HepG2 (cell line): ENCODE measurements around the gene GPR42. TPM values are rescaled to one million over a fixed set of nuclear protein-coding genes. Genes with fewer than 3 reads are reported as not detected.

Experiments
- ATAC-seq: fragments of 200-7000 bp; cut with Tn5 transposase; 3 replicates; pipeline ENCODE4 v1.9.1; 2020; ENCODE audit warnings: mild to moderate bottlenecking, moderate library complexity
- BruUV-seq: library from RNA; stranded (reverse); fragments of 400-500 nt; replicated peaks from 2 replicates; lab custom pipeline; 2021; lab: Mats Ljungman, UMichigan
- CTCF ChIA-PET: fragments of 300-600 bp; formaldehyde crosslinking; extraction: SDS; loops from one replicate; lab custom pipeline; 2021; ENCODE audit warnings: low total read pairs, inconsistent platforms, low intra/inter-chr PET ratio; lab: Yijun Ruan, JAX
- POLR2A ChIA-PET: fragments of 350-600 bp; sonication (Branson Sonifier 250); formaldehyde crosslinking; loops from one replicate; lab custom pipeline; 2020; ENCODE audit warnings: antibody characterized with exemption, inconsistent platforms; lab: Yijun Ruan, JAX
- DNase-seq: peaks from one replicate; pipeline ENCODE4 v3.0.0-alpha.2; 2015; ENCODE audit warnings: low spot score
- FAIRE-seq: peaks from 3 replicates; lab custom pipeline; 2011; peaks lifted over from hg19 to GRCh38; lab: Jason Lieb, UNC
- H2AFZ ChIP-seq: one replicate; pipeline ENCODE4 v1.6.1; 2011; ENCODE audit warnings: low read length, inconsistent platforms
- H3K27ac ChIP-seq: fragments of 300-600 bp; 3 replicates; pipeline ENCODE4 v1.8.0; 2011; ENCODE audit warnings: mixed run types, mild to moderate bottlenecking, mixed read lengths, low read length, inconsistent platforms; ENCODE audit not compliant: insufficient read depth; ENCODE audit errors: extremely low read length
- H3K27me3 ChIP-seq, 2 experiments: fragments of 200-600 bp in 1 of 2; 2 replicates in 1 of 2; 3 replicates in 1 of 2; pipeline versions ENCODE4 v1.6.0 to v1.8.0; 2011; ENCODE audit warnings: low read length in 2 of 2, mild to moderate bottlenecking in 2 of 2, moderate library complexity in 2 of 2, inconsistent platforms in 1 of 2; ENCODE audit not compliant: insufficient read depth in 2 of 2, control insufficient read depth in 1 of 2
- H3K36me3 ChIP-seq, 2 experiments: fragments of 200-600 bp in 1 of 2; replicated peaks in 1 of 2; 2 replicates in 1 of 2; 3 replicates in 1 of 2; pipeline versions ENCODE4 v1.5.1 to v1.8.0; 2011; ENCODE audit warnings: low read length in 2 of 2, inconsistent platforms in 1 of 2; ENCODE audit not compliant: insufficient read depth in 2 of 2, control insufficient read depth in 1 of 2
- H3K4me1 ChIP-seq: 2 replicates; pipeline ENCODE4 v1.5.1; 2012; ENCODE audit warnings: low read length, inconsistent platforms; ENCODE audit not compliant: insufficient read depth
- H3K4me2 ChIP-seq: 2 replicates; pipeline ENCODE4 v1.6.0; 2011; ENCODE audit warnings: low read depth, low read length, inconsistent platforms
- H3K4me3 ChIP-seq, 3 experiments: fragments of 200-600 bp in 1 of 3; sonication (generic), shearing (Covaris generic) in 1 of 3; replicated peaks in 1 of 3; 2 replicates each; pipeline ENCODE4 v1.5.1; 2011 to 2016; ENCODE audit warnings: low read length in 3 of 3, inconsistent platforms in 2 of 3, low read depth in 2 of 3, mild to moderate bottlenecking in 2 of 3, control low read depth in 1 of 3, mixed read lengths in 1 of 3; ENCODE audit not compliant: insufficient read depth in 1 of 3
- H3K79me2 ChIP-seq: one replicate; pipeline ENCODE4 v1.6.1; 2011; ENCODE audit warnings: low read length, inconsistent platforms; ENCODE audit not compliant: insufficient read depth
- H3K9ac ChIP-seq: 2 replicates; pipeline ENCODE4 v1.6.0; 2011; ENCODE audit warnings: mild to moderate bottlenecking, low read depth, low read length, inconsistent platforms; ENCODE audit not compliant: insufficient read depth
- H3K9me3 ChIP-seq: 2 replicates; pipeline ENCODE4 v1.5.1; 2012; ENCODE audit warnings: mild to moderate bottlenecking, low read length
- H4K20me1 ChIP-seq: 2 replicates; pipeline ENCODE4 v1.6.0; 2011; ENCODE audit warnings: inconsistent platforms, mild to moderate bottlenecking, low read length, moderate library complexity; ENCODE audit not compliant: insufficient read depth
- CENPT ChIP-seq: sonication (generic); formaldehyde crosslinking; IDR thresholded peaks from 2 replicates; pipeline ENCODE4 v1.8.0; 2022; ENCODE audit warnings: low read depth, mild to moderate bottlenecking, moderate library complexity, missing genetic modification reagents
- CREM ChIP-seq, 2 experiments: sonication (generic) in 1 of 2; formaldehyde crosslinking in 1 of 2; IDR thresholded peaks; 2 replicates each; pipeline versions ENCODE4 v1.4.0 to v1.6.1; 2016 to 2020; ENCODE audit warnings: antibody characterized with exemption in 1 of 2, mild to moderate bottlenecking in 1 of 2, missing genetic modification reagents in 1 of 2
- CSRNP1 ChIP-seq: sonication (generic); formaldehyde crosslinking; IDR thresholded peaks from 2 replicates; pipeline ENCODE4 v1.8.1; 2023; ENCODE audit warnings: mild to moderate bottlenecking, missing genetic modification reagents
- E2F1 ChIP-seq: sonication (generic); formaldehyde crosslinking; IDR thresholded peaks from 2 replicates; pipeline ENCODE4 v1.5.0; 2020; ENCODE audit warnings: missing genetic modification reagents
- FOXJ3 ChIP-seq: sonication (generic); formaldehyde crosslinking; IDR thresholded peaks from 2 replicates; pipeline ENCODE4 v1.4.0; 2020; ENCODE audit warnings: missing genetic modification reagents, mild to moderate bottlenecking, borderline replicate concordance
- FOXO1 ChIP-seq: sonication (generic); formaldehyde crosslinking; IDR thresholded peaks from 2 replicates; pipeline ENCODE4 v1.4.0; 2020; ENCODE audit warnings: missing genetic modification reagents
- MIER2 ChIP-seq: IDR thresholded peaks from 2 replicates; pipeline ENCODE4 v1.6.1; 2016; ENCODE audit warnings: missing biosample characterization, missing genetic modification reagents
- MXI1 ChIP-seq: IDR thresholded peaks from 3 replicates; pipeline ENCODE4 v1.6.1; 2012; ENCODE audit warnings: low read depth, low read length, inconsistent platforms, borderline replicate concordance
- NCOR1 ChIP-seq: fragments of 200-600 bp; sonication (generic); IDR thresholded peaks from 2 replicates; pipeline ENCODE4 v1.7.0; 2017; ENCODE audit warnings: antibody characterized with exemption, low read length, borderline replicate concordance
- PRDM10 ChIP-seq: sonication (generic); formaldehyde crosslinking; IDR thresholded peaks from 2 replicates; pipeline ENCODE4 v1.4.0; 2020; ENCODE audit warnings: low read depth, missing genetic modification reagents
- SKIL ChIP-seq: sonication (generic); formaldehyde crosslinking; IDR thresholded peaks from 2 replicates; pipeline ENCODE4 v1.8.0; 2022; ENCODE audit warnings: missing genetic modification reagents, mild to moderate bottlenecking, moderate library complexity, borderline replicate concordance
- THAP7 ChIP-seq: sonication (generic); formaldehyde crosslinking; IDR thresholded peaks from 2 replicates; pipeline ENCODE4 v1.8.1; 2023; ENCODE audit warnings: mild to moderate bottlenecking, missing genetic modification reagents
- TRIM24 ChIP-seq: sonication (generic); formaldehyde crosslinking; IDR thresholded peaks from 2 replicates; pipeline ENCODE4 v1.8.0; 2022; ENCODE audit warnings: mild to moderate bottlenecking, missing genetic modification reagents
- ZNF567 ChIP-seq: sonication (generic); formaldehyde crosslinking; IDR thresholded peaks from 2 replicates; pipeline ENCODE4 v1.8.1; 2023; ENCODE audit warnings: mild to moderate bottlenecking, missing genetic modification reagents, borderline replicate concordance
- WGBS: methylation state at CpG from one replicate; pipeline ENCODE4 v1.1.6; 2017; ENCODE audit warnings: low lambda C conversion rate; 5-methylcytosine and 5-hydroxymethylcytosine counted together
- in situ Hi-C: cut with HindIII; loops from 2 replicates; pipeline ENCODE4 v1.10.0; 2017; ENCODE audit warnings: low pct_unique_long_range_greater_than_20kb; ENCODE audit not compliant: extremely low pct_ligation_motif_present
- intact Hi-C: fragments of 100-400 bp; cut with micrococcal nuclease; formaldehyde crosslinking; loops from one replicate; pipeline ENCODE4 v1.10.0; 2022; ENCODE audit not compliant: unreplicated experiment
- polyA plus RNA-seq, 8 experiments: library from polyadenylated mRNA; depleted of rRNA in 3 of 8; stranded (reverse) in 7 of 8; unstranded in 1 of 8; fragments of >200 nt; fragmentation: Illumina TruSeq in 4 of 8; extraction: Trizol in 4 of 8; gene quantifications; 2 replicates each; pipeline versions ENCODE4 v1.2.1 to v1.2.3, GENCODE V29; 2011 to 2016; ENCODE audit warnings: low read depth in 4 of 8, missing spikeins in 1 of 8, mixed read lengths in 1 of 8; ENCODE audit not compliant: insufficient read depth in 1 of 8
- total RNA-seq, 5 experiments: library from RNA; depleted of rRNA; stranded (reverse); fragments of >200 nt; fragmentation: Illumina TruSeq; extraction: Trizol; gene quantifications; 2 replicates each; pipeline ENCODE4 v1.2.3, GENCODE V29; 2016; ENCODE audit warnings: low read depth in 1 of 5

The GPR42 gene
- total and polyA plus RNA-seq, 2 of the 13 experiments (the other 11 are each of a cell fraction or from before 2014, with no cell fraction given) = not detected

- Histone ChIP-seq H3K4me3 (no peak overlapping the region), H3K9me3 (no peaks in the 10 kb centered on the region)
- no peak for TF ChIP-seq MIER2
- no peak for TF ChIP-seq ZNF567 (CRISPR knock-in tag)
- no peak for TF ChIP-seq CSRNP1 (CRISPR knock-in tag)
- TF ChIP-seq CENPT = no peak
- no peak for TF ChIP-seq CREM (IDR thresholded peaks at IDR 0.05)
- TF ChIP-seq CREM (CRISPR knock-in tag; IDR thresholded peaks at IDR 0.05) = no peak
- TF ChIP-seq THAP7 (CRISPR knock-in tag) = no peak
- no peak for TF ChIP-seq FOXJ3 (CRISPR knock-in tag)
- TF ChIP-seq TRIM24 (CRISPR knock-in tag) = no peak
- TF ChIP-seq PRDM10 = no peak
- no peak for TF ChIP-seq SKIL (CRISPR knock-in tag)
- no peak for TF ChIP-seq FOXO1 (CRISPR knock-in tag)
- no peak for TF ChIP-seq NCOR1
- TF ChIP-seq MXI1 = no peak
- no peak for TF ChIP-seq E2F1 (CRISPR knock-in tag)
These were observed 7.0 kb upstream of the GPR42 start for GRCh38 chr19:35363711-35364425.

More at GRCh38 chr19:35363711-35364425, 7.0 kb upstream of the GPR42 start:
- in situ Hi-C loops (no loop called here), intact Hi-C loops (no loop called here)
- DNase-seq (no peak), FAIRE-seq (no peak), ATAC-seq (no peak)
- H3K4me2 ChIP-seq = no peak overlapping the region
- no peak overlapping the region for H3K9ac ChIP-seq
- WGBS = 62% methylated on average over 11 of the region's 19 CpGs
- no TSS peak for BruUV-seq
- no peaks in the 10 kb centered on the region for H3K4me1 ChIP-seq
- no peaks in the 10 kb centered on the region for H3K79me2 ChIP-seq
- peaks cover 8 to 29% of the 10 kb centered on the region in 2 experiments; a peak in 4 of 5 replicates for H3K27me3 ChIP-seq
- CTCF ChIA-PET = no interaction called here
- H3K36me3 ChIP-seq = no peaks in the 10 kb centered on the region
- no peaks in the 10 kb centered on the region for H4K20me1 ChIP-seq
- no peak overlapping the region for H2AFZ ChIP-seq
- no peak overlapping the region for H3K27ac ChIP-seq
- POLR2A ChIA-PET = no interaction called here
